ENCODE measurements around the gene PRRG4.
A peak's percentile ranks its signal among the peaks of the same experiment; 100 is the strongest.
"Not testable (repeated sequence)": the region's sequence is repeated elsewhere in the genome, so short reads cannot be mapped to it uniquely, and the experiment has no call there.

The PRRG4 gene

DNA sequence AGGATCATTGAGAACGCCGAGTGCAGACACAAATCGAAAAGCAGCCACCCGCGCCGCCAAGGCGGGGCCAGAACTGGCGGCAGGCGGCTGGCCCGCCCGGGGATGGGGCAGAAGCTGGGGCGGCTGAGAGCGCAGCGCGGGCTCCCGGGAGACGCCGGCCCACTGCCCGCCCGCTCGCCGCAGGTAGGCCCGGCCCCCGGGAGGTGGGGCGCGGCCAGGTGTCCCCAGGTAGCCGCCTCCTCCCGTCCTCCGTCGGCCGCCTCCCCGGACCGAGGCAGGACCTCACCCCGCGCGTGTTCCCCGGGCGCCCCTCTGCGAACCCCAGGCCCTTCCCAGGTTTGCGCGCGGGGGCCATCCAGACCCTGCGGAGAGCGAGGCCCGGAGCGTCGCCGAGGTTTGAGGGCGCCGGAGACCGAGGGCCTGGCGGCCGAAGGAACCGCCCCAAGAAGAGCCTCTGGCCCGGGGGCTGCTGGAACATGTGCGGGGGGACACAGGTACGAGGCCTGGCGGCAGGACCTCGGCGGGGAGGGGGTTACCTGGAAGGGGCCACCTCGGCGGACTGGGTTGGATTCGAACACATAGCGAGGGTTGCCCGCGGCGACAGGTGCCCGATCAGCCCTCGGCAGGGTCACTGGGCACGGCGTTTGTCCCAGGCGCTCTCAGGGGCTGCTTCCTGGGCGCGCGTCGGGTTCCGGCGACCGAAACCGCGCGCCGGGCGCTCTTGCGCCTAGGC lies at the start of gene PRRG4:
PRRG4 (plus strand) TSS at position 248 of the 733 bp plus-strand sequence. CDS start 603 bp downstream, outside the sequence.
- peak within 1 kb of the TSS; percentile 54 for H3K4me3 ChIP-seq (ENCODE audit: low read depth, low read length)
- no peak for DNase-seq (ENCODE audit: low read depth)

DNA sequence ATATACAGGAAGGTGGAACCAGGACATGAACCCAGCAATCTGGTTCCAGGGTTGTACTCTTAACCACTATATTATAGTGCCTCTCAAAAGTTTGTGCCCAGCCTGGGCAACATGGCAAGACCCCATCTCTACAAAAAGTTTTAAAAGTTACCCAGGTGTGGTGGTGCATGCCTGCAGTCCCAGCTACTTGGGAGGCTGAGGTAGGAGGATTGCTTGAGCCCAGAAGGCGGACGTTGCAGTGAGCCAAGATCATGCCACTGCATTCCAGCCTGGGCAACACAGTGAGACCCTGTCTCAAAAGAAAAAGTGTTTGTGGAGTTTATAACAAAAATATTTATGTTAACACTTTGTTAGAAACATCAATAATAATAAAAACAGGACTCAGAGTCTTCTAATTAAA lies 48.9 kb upstream of the PRRG4 start:
- not testable (repeated sequence) for H3K4me3 ChIP-seq (ENCODE audit: low read depth, low read length); DNase-seq (ENCODE audit: low read depth)

DNA sequence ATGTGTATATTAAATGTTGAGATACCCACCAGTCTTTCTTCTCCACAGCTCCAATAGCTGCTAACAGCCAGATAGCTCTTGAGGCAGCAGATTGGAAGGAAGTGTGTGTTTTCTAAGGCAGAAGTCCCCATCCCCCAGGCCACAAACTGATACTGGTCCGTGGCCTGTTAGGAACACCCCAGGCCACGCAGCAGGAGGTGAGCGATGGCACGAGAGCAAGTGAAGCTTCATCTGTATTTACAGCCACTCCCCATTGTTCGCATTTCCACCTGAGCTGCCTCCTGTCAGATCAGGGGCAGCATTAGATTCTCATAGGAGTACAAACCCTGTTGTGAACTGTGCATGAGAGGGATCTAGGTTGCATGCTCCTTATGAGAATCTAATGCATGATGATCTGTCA lies 48.0 kb upstream of the PRRG4 start:
- no peak overlapping the region for H3K4me3 ChIP-seq (ENCODE audit: low read depth, low read length)
- DNase-seq (ENCODE audit: low read depth) = no peak

DNA sequence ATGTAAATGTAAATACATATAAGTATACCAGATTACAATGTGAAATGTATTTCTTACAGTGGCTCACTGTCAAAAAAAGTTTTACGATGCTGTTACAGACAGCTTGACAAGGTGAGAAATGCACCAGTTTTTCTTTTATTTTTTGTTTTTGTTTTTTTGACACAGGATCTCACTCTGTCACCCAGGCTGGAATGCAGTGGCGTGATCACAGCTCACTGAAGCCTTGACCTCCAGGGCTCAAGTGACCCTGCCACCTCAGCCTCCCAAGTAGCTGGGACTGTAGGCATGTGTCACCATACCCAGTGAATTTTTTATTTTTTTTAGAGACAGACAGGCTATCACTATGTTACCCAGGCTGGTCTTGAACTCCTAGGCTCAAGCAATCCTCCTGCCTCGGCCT lies 44.5 kb upstream of the PRRG4 start:
- DNase-seq (ENCODE audit: low read depth) = no peak
- no peak overlapping the region for H3K4me3 ChIP-seq (ENCODE audit: low read depth, low read length)

DNA sequence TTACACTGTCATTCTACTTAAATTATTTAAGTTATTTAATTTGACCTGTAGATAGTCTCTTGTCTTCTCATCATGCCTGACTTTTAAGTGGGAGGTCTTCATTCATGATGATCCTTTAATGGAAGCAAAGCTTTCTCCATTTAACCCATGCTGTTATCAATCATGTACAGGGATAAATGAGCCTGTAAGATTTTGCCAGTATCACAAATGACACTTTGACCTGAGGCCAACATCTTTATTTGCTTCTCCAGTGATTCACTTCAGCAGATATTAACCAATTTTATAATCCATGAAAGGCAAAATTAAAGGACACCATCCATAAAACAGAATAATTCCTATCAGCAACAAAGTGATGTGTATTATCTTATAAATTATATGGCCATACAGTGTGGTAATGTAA lies 42.9 kb upstream of the PRRG4 start:
- DNase-seq (ENCODE audit: low read depth) = no peak
- no peak overlapping the region for H3K4me3 ChIP-seq (ENCODE audit: low read depth, low read length)

DNA sequence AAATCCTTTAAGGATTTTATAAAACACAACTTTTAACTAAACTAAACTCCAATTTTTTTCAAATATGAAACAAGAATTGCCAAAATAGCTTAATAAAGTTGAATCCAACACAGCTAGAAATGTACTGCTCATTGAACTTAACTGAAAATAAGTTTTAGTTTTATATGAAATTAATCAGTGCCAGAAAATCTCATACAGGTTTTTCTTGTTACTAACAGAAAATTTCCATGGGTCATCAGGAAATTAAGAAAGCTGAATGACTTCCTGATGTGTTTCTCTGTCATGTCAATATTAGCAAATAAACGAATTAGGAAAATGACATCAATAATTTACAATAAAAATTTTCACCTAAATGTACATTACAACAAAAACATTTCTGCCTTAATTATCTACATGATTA lies 38.8 kb upstream of the PRRG4 start:
- H3K4me3 ChIP-seq (ENCODE audit: low read depth, low read length) = no peak overlapping the region
- no peak for DNase-seq (ENCODE audit: low read depth)

DNA sequence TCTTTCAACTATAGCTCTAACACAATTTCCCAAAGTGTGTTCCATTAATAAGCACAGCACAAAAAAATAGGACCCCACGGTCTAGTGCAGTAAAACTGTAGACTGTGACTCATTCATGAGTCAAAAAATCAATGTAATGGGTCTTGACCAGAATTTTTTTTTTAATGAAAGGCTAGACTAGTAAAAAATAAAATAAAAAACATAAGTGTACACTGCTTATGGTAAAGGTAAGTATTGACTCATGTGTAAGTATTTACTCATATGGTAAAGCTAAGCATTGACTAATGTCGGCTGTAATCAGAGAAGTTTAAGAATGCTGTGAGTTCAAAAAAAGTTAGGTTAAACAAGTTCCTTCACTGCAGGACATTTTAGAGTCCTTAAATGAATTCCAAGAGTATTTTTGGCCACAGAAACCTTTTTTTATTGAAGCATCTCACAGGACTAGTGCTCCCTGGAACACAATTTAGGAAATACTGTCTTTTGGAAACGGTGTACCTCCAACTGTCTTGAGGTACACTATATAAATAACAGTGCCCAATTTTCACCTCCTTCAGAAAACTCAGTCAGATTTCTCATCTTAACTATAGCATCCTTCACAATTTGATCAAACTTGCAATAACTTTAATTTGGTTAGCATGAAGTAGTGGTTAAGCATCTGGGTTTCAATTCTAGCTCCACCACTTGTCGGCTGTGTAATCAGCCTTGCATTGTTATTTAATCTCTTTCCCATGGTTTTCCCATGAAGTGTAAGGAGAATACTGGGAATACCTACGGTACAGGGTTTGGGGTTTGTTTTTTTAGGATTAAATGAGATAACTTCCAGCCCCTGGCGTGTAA lies 37.4 kb upstream of the PRRG4 start:
- DNase-seq (ENCODE audit: low read depth) = no peak
- no peak overlapping the region for H3K4me3 ChIP-seq (ENCODE audit: low read depth, low read length)

DNA sequence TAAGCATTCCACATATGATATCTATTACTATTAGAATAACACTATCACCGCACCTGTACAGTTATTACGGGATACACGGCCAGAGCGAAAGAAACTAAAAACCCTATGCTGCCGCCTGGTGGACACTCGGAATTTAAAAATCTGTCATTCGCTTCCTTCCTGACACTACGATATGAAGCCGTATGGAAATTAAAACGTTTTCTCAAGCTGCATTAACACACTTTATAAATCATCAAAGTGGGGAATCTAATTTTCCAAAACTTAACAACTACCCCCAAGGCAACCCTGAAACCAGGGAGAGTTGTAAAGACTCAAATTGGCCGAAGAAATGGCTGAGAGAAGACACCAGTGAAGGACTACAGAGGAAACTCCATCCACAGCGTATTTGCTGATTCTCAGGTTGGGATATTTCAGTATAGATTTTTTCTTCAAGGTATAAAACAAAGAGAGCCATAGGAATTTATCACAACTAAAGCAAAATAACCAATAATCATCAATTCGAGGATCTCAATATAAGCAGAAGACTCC lies 36.7 kb upstream of the PRRG4 start:
- no peak for DNase-seq (ENCODE audit: low read depth)
- H3K4me3 ChIP-seq (ENCODE audit: low read depth, low read length) = no peak overlapping the region

DNA sequence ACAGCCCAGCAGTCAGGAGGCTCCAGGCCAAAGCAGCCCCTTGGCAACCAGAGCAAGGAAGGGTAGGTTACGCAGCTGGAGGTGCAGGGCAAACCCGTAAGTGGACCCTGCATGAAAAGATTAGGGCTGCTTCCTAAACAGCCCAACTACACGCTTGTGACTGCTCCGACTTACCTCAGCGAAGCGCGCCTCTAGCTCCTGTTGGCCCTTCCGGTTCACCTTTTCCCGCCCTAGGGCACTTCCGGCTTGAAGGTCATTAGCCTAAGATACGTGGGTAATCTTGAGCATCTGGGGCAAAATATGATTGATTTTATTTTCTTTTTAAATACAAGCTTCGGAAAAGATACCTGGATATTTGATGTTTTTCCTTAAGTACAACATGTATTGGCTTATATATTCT lies 35.3 kb upstream of the PRRG4 start, which contains the start of gene CCDC73:
CCDC73 (minus strand) TSS at position 224 of the 400 bp plus-strand sequence. CDS start 34,419 bp downstream, outside the sequence.
- no peak within 1 kb of the TSS for H3K4me3 ChIP-seq (ENCODE audit: low read depth, low read length)
- DNase-seq (ENCODE audit: low read depth) = no peak

DNA sequence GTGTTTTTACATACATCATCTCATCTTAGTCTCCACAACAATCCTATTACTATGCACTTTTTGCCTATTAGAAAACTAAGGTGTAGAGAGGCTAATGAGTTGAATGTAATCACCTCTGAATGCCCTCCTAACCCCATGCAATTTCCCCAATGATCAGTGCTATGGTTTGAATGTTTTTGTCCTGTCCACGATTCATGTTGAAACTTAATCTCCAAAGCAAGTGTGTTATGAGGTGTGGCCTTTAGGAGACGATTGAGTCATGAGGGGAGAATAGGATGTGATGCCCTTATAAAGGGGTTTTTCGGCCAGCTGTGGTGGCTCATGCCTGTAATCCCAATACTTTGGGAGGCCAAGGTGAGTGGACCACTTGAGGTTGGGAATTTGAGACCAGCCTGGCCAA lies 33.3 kb upstream of the PRRG4 start:
- DNase-seq (ENCODE audit: low read depth) = no peak
- no peak overlapping the region for H3K4me3 ChIP-seq (ENCODE audit: low read depth, low read length)

DNA sequence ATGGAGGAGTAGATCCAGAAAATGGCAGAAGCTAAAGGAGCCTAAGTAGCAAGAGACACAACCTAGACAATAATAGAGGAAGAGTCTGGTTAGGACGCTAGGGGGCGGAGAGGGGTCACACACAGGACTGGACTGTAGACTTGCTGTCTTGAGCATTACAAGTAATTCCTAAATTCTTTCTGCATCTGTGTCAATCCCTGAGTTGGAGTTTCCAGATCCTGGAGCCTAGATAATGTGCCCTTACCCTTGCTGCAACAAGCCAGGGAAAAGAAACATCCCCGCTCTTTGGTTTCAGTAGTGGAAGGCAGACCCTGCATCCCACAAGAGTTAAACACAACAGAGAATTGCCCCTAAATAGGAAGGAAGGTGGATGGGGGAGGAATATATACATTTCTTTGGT lies 20.4 kb upstream of the PRRG4 start:
- no peak overlapping the region for H3K4me3 ChIP-seq (ENCODE audit: low read depth, low read length)
- peak; percentile 40 for DNase-seq (ENCODE audit: low read depth)

DNA sequence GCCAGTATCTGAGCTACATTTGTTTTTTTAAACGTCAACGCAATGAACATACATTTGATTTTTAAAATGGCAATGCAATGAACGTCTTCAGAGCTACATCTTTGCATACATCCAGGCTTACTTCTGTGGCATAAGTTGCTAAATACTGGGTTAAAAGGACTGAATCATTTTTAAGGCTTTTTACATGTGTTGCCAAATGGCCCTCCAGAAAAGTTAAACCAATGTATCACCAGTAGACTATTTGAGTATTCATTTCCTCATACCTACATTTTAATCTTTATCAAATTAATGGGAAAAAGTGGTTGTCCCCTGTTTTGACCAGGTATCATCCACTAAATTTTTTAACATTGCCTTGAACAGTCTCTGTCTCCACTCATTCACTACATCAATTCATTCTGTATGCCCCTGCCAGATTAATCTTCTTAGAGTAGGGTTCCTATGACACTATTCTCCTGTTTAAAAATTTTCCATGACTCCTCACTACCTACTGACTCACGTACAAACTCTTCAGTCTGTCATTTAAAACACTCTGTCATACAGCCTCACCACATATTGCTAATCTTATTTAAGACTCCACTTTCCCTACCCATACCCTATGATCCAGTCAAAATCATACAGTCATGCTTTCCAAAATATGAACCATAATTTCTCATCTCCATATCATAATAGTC lies 12.4 kb upstream of the PRRG4 start:
- DNase-seq (ENCODE audit: low read depth) = no peak
- H3K4me3 ChIP-seq (ENCODE audit: low read depth, low read length) = no peak overlapping the region

DNA sequence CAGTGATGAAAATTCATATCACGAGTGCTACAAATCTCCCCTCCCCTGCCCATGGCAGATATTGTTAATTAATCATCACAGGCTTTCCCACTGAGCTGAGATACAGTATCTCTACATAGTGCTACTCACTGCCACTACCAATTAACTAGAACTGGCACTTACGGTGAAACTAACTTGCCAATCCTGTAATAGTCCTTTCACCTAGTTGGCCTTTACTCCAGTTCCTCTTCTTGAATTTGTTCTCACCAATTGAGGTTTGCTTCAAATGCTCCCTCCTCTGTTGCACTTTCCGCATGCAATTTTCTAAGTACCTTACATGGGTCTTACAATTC lies 11.9 kb upstream of the PRRG4 start:
- H3K4me3 ChIP-seq (ENCODE audit: low read depth, low read length) = no peak overlapping the region
- DNase-seq (ENCODE audit: low read depth) = no peak

DNA sequence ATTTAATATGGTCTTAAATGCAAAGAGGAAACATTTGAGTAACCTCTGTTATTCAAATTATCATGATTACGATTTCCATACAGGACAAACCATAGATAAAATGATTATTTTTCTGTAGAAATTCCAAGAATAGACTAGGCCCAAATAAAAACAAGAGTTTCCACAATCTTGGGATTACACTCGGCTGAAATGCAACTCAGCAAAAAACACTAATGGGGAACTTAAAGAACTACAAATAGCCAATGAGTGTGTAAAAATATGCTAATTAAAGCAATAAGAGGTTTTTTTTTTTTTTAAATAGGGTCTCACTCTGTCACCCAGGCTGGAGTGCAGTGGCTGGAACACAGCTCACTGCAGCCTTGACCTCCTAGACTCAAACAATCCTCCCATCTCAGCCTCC lies 10.5 kb upstream of the PRRG4 start:
- no peak overlapping the region for H3K4me3 ChIP-seq (ENCODE audit: low read depth, low read length)
- no peak for DNase-seq (ENCODE audit: low read depth)

DNA sequence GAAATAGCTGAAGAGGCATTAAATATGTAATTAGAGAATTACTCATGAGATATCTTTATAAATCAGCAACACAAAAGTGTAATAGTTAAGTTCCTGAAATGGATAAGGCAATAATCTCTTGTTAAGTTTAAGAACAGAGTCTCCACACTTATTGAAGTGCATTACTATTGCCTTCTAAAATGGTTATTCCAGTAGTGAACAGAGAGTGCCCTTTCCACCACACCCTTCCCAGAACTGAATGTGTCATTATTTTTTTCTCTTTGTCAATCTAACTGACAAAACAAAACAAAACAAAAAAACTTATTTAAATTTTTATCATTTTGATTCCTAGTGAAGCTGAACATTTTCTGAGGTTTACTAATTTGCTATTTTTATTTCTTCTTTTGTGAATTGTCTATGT lies 9.2 kb upstream of the PRRG4 start:
- H3K4me3 ChIP-seq (ENCODE audit: low read depth, low read length) = no peak overlapping the region
- no peak for DNase-seq (ENCODE audit: low read depth)

DNA sequence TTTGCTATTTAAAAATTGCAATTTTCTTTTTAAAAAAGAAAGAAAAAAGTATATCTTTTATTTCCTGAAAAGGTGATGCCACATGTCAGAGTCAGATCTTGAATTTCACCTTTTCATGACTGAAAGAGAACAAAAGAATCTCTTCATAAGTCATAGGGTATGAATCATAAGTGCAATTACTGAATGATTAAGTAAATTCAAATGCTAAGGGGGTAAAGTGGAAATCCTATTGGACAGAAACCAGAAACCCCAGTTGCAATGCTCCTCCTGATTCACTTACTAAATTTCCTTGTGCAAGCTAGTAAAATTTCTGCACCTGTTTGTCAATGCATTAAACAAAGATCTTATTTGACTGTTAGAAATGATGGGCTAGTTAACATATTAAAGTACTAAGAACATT lies 8.2 kb upstream of the PRRG4 start:
- no peak for DNase-seq (ENCODE audit: low read depth)
- no peak overlapping the region for H3K4me3 ChIP-seq (ENCODE audit: low read depth, low read length)

DNA sequence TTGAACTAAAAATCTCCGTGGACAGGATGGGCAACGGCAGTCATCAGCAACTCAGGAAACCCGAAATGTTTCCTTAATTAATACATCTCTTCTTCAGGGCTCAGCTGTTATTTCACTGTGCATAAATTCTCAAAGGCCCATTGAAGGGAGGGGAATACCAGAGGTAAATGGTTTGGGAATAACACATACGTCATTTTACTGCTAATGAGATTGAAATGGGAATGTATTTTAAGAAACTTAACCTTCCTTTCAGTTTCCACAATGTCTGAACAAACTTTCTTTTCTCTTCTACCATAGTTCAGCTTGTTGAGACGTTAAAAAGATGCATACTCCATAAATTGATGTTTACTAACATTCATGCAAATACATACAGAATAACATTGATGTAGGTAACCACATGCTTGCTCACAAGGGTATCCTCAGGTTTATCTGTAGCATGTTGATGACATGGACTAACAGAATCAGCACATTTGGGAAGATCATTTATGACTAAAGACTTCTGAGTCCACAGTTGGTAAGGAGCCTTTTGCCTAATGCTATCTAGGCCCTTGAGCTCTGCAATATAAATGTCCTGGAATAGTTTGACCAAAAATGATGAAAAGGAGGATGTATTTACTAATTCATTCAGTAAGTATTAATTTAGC lies 7.7 kb upstream of the PRRG4 start:
- H3K4me3 ChIP-seq (ENCODE audit: low read depth, low read length) = no peak overlapping the region
- DNase-seq (ENCODE audit: low read depth) = no peak

DNA sequence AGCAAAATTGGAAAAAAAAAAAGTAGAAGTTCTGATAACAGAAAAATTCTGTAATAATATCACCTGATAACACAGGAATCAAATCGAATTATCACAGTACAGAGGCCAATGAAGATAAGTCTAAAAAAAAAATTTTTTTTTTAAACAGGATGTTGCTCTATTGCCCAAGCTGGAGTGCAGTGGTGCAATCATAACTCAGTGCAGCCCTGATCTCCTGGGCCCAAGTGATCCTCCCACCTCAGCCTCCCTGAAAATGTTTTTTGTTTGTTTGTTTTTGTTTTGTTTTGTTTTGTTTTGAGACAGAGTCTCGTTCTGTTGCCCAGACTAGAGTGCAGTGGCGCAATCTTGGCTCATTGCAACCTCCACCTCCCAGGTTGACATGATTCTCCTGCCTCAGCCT lies 6.1 kb upstream of the PRRG4 start:
- not testable (repeated sequence) for DNase-seq (ENCODE audit: low read depth); H3K4me3 ChIP-seq (ENCODE audit: low read depth, low read length)

DNA sequence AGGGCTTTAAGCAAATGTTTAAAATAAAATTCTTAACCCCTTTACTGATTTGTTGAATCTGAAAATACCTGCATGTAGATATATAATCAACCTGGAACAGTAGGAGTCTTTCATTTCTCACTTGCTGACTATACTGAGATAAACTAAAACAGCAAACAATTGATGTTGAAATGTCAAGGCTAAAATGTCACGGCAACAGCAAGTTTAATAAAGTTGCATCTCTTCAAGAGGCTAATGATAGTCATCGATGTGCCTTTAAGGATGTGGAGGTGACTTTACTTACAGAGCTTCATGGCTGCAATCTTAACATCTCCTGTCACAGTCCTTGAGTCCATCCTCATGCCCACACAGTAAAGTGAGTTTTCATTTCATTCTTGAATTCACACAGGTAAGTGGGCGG lies 3.6 kb upstream of the PRRG4 start:
- H3K4me3 ChIP-seq (ENCODE audit: low read depth, low read length) = no peak overlapping the region
- DNase-seq (ENCODE audit: low read depth) = no peak

DNA sequence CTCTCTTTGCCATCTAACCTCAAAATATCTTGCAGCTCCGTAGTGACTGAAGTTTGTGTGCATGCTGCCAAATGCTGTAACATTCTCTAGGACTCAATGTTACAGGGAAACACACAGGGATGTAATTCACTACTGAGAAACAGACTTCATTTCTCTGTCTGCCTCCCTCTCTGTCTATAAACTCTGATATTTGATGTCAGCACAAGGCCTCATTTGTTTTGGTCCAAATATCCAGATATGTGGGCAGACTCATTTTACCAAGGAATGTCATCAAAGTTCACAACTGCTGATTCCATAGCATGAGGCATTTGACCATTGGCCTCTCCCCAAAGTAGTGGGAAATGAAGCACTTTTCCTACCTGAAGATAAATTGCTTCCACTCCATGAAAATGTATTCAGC lies 2.5 kb upstream of the PRRG4 start:
- H3K4me3 ChIP-seq (ENCODE audit: low read depth, low read length) = no peak overlapping the region
- no peak for DNase-seq (ENCODE audit: low read depth)
